HG02798 (cell line): ENCODE data around the gene ZC3H12A.

Experiments
- ATAC-seq: cut with Tn5 transposase; IDR thresholded peaks from one replicate; pipeline ENCODE4 v1.9.1; 2021; ENCODE audit warnings: mild to moderate bottlenecking; ENCODE audit not compliant: unreplicated experiment, poor library complexity

Gene ZC3H12A

GRCh38 chr1:37474046-37474696, at the start of gene ZC3H12A:
TSS of gene ZC3H12A (plus strand) at chr1:37474580. CDS start at chr1:37475497, 917 bp downstream.
- peak; percentile 78 for ATAC-seq

DNA sequence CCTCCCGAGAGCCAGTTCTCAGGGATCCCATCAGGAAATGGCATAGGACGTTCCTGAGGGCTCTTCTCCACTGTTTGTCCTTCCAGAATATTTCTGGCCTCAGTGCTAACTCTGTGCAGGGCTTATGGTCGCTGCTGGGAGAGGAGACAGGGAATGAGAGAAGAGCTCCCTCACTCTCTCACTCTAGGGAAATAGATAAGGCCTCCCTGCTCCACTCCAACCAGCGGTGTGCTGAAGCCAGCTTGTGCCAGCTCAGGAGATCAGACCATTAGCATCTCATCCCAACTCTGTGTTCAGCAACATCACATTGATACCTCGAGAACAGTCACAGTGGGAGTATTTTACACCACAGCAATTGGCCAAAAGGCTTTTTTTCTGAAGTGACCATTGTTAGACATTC, 49.2 kb upstream of the ZC3H12A start:
- ATAC-seq = no peak

DNA sequence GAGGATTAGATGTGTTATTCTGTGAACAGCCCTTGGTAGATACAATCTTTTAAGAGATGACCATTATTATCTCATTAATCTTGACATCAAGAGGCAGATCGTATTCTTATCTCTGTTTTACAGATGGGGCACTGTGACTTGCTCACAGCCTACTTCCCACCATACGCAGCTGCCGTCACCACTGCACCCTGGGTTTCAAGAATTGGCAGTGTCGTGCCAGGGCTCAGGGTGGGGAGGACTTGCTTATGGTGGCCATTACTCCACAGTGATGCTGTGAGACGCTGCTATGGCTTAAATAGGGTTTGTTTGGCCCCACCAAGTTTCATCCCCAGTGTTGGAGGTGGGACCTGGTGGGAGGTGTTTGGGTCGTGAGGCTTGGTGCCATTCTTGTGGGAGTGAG, 45.4 kb upstream of the ZC3H12A start:
- no peak for ATAC-seq

DNA sequence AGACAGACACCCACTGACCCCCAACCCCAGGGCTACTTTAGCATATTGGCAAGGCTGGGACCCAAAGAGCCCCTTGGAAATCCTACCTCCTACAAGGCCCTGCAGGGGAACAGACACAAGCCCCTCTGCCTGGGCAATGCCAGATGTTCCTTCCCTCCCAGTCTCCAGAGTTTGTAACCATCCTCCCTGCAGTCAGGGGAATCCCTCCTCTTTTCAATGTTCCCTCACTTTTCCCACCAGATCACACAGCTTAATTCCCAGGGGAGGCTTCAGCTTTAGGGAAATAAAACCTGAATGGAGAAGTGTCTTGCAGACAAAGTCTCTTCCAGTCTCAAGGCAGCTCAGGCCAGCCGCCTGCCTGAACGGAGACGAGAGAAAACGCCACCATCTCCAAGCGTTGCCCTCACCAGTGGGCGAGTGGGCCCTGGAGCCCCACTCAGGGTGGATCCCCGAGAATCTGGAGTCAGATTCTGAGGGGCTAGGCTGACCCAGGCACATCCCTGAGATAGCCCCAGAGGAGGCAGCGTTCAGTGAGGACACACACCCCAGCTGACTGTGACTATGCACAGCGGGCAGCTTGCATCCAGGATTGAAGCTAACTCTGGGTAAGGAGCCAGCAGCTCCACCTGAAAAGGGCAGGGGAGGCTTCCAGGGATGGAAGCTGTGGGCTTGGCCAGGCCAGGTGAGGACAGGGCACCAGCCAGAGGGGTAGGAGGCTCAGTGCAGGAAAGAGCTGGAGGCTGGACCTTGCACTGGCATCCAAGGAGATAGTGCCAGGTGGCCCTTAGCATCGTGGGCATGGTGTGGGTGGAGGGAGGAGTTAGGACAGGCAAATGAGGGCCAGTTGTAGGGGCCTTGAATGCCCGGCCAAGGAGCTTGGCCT, 44.0 kb upstream of the ZC3H12A start:
- no peak for ATAC-seq

DNA sequence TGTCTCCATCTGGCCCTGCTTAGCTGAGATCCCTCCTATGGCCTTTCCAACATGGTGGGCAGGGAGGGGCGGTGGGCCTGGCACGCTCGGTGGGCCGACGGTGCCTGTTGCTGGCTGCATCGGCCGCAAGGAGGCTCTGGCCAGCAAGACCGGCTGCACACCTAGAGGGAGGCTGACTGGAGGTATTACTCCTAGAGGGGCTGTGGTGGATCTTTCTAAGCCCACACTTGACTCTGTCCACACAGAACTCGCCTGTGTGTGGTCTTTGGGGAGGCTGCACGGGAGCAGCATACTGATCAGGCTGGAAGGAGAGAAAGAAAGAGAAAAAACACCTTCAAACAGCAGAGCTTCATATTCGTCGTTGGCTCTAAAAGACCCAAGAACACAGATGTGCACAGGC, 41.7 kb upstream of the ZC3H12A start:
- no peak for ATAC-seq

DNA sequence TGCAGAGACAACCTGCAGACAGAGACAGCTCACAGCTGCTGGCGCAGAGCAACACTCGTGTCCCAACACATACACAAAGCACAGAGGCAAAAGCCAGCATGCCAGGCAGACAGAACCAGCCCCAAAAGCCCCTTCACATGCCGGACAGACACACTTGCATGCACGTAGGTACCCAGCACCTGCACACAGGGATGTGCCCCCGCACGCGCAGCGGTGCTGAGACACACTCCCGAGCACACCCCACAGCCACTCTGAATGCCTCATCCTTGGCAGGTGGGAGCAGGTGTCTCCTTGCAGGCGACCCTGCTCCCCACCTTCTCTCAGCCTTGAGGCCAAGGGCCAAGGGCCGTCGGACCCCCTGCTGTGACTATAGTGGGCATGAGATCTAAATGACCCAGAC, 41.2 kb upstream of the ZC3H12A start:
- ATAC-seq = no peak

DNA sequence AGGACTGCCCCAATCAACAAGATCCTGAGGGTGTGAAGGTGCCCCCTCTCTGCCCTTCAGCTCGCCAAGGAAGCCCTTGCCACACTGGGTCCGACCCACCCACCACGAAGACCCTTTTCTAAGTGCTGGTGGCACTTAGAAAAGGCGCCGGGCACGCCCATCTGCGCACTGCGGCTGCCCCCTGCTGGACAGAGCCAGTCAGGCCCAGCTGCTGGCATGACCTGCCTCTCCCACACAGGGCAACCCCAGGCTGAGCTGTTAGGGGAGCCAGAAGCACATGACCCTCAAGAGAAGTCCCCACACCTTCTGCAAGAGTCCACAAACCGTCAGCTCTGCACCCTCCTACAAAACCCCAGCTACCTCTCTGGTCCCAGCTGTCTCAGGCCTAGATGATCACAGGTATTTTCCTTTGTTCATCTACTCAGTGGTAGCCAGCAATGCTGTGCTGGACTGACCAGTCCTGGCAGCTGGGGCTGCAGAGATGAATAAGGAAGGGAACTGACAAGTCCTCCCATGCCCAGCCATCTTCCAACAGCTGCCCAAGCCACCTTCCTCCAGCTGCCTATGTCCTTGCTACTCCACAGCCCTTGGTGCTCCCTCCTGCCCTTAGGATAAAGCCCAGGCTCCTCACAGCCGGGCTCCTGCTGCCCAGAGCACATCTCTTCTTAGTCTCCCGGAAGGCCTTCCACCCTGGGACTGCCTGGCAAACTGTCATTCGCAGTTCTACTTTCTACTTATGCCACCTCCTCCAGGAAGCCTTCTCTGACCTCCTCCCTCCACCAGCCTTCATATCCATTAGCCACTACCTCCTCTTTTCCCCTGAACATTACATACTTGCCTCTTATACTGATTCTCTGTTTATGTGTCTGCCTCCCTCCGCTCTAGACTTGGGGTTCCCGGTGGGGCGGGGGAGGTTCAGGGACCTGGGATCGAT, 39.8 kb upstream of the ZC3H12A start:
- ATAC-seq = peak; percentile 56

DNA sequence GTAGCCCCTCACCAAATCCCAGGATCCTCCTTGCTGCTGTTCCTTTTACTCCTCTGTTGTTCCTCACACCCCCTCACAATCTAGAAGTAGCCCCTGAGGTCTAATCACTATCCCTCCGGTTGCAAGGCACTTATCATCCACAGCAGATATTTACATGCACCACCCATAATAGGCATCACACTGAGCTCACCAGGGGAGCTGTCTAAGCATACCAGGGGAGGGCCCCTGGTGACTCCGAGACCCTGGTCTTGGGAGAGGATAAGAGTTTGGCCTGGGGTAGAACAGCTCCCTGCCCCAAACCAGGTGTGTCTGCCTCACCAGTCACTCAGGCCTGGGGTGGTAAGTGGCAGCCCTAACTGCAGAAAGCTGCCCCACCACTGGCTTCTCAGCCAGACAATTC, 37.3 kb upstream of the ZC3H12A start:
- no peak for ATAC-seq

DNA sequence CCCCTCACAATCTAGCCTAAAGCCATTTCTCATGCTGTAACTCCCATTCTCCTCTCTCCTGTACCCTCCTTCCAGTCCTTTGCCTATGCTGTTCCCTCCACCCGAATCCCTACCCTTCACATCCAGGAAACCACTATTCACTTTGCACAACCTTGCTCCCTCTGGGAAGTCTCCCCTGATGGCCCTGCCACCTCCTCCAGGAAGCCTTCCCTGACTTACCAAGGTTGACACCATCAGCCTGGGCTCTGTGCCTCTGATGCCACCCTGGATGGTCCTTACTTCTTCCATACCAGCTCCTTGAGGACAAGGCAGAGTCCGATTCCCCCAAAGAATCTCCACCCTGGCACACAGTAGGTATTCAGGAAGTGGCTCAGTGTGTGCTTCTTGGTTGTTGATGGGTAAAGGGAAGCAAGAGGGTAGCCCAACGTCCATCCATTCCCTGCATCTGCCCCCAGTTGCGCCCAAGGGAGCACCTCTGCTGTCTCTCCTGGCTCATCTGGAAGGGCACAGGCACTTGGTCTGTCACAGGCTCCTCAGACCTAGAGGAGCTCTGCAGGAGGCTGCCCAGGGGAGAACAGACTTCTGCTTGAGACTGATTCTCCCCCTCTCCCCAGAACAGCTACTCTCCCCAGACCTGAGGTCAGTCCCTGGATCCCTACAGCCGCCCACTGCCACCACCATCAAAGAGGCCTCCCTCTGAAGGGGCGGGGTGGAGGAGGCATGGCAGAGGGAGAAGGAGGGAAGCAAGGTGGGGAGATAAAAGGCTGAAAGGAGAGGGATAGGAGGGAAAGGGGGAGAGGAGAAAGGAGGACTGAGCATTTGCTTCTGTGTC, 36.1 kb upstream of the ZC3H12A start:
- no peak for ATAC-seq

- ATAC-seq = no peak
Observed at GRCh38 chr1:37438869-37439343, 35.5 kb upstream of the ZC3H12A start.

GRCh38 chr1:37439349-37439995, 34.9 kb upstream of the ZC3H12A start:
- ATAC-seq = no peak

DNA sequence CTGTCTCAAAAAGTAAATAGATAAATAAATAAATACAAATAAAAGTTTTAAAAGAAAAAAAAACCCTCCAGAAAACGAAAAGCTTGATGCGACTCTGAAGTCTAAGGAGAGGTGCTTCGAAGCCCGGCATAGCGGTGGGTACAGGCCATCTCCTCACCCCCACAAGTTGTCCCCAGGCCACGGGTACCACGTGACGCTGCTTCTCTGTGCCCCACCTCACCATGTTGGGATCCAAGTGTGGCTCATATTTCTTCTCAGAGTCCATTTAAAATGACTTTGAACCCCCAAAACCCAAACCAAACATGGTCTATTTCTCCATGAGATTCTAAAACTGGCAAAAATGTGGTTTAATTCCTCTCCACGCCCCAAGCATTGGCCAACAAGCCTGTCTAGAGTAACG, 32.9 kb upstream of the ZC3H12A start:
- no peak for ATAC-seq

GRCh38 chr1:37442139-37442538, 32.2 kb upstream of the ZC3H12A start:
- no peak for ATAC-seq

GRCh38 chr1:37442644-37443043, 31.7 kb upstream of the ZC3H12A start:
- no peak for ATAC-seq

- no peak for ATAC-seq
Observed at GRCh38 chr1:37446874-37447273, 27.5 kb upstream of the ZC3H12A start.

DNA sequence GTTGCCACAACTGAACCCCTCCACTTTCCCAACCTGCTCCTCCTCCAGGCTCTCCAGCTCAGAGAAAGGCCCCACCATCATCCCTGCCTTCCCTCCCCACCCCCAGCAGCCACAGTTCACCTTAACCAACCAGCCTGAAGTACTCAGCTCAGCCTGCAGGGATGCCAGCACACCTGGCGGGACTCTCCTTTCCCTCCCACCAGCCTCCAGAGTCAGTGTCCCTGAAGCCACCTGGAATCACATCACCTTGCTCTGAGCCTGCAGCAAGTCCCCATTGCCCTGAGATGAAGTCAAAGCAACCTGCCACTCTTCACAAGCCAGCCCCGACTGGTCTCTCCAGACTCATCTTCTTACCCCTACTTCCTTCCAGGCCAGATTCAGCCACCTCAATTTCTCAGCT, 26.2 kb upstream of the ZC3H12A start:
- ATAC-seq = no peak

DNA sequence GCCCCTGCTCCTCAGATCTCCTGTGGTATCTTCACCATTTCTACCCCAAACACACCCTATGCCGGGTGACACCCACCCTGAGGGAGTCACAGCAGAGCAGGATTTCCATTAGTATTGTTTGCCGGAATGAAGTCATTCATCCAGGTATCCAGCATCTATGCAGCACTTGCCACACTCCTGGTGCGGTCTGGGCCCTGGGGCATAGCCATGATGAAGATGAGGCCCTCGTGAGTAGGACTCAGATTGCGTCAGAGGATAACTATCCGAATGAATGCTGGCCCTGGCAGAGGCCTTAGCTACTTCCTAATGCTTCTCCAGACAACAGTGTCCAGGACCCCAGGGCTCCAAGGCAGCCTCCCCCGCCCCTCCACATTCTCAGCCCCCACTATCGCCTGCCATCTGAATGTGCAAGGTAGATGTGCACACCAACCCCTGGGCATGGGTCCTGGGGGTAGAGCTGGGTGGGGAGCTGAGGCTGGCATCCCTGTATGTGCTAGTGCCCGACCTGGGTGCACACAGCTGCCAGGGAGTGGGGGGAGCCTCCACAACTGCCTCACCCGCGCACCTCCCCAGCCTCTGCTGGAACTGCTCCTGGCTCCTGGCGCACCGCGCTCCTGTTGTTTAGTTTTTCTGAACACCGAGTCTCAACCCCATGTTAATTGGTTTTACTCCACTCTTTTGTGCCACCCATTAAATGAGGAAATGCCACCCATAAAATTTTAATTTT, 25.5 kb upstream of the ZC3H12A start:
- ATAC-seq = no peak

GRCh38 chr1:37449936-37450335, 24.4 kb upstream of the ZC3H12A start:
- no peak for ATAC-seq

DNA sequence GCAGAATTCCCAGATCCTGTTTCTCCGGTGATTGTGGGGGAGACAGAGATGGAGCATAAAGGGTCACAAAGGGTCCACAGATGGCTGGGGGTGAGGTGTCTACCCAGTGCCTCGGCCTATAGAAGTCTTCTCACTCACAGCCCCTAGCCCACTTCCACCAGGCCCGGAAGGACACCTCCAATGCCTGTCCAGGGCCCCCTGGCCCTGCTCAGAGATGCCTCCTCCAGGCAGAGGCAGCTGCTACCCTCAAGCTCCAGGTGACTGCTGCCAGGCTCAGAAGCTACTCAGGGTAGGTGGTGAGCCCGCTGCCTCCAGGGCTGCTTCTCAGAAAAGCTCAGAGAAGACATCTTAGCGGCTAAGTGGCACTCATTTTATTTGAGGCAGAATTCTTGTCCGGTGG, 22.0 kb upstream of the ZC3H12A start:
- ATAC-seq = no peak
